ENCODE measurements around the gene VTI1A.

VTI1A gene

DNA sequence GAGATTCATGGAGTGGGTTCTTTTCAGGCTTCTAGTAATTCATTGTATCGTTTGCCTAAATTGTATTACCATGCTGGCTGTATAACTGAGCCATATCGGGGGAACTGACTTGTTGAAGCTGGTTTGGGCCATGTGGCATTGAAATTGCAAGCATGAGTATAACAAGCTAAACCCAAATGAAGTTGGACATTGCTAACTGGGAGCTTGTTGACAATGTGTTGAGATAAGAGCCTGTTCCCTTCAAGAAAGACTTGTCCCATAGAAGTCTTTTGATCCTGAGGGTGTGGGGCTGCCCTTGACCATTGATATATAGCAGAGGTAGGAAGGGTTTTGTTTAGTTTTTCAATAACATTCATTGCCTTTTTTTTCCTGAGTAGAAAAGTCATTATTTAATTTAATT is 156.0 kb downstream of the VTI1A start:
- Histone ChIP-seq H3K4me1 (ENCODE audit: control insufficient read depth, insufficient read depth, low read length) (no peaks in the 10 kb centered on the region), H3K4me3 (ENCODE audit: low read depth, low read length) (no peak overlapping the region), H3K27ac (ENCODE audit: extremely low read depth, low read depth, low read length) (no peak overlapping the region), H3K36me3 (ENCODE audit: control insufficient read depth in 2 of 2, insufficient read depth in 1 of 2, low read length in 2 of 2) (no peaks in the 10 kb centered on the region), H3K9me3 (ENCODE audit: control insufficient read depth, insufficient read depth, low read depth, low read length) (no peaks in the 10 kb centered on the region)
- no peak for TF ChIP-seq ZIC2 (tag by site-specific recombination; IDR thresholded peaks at IDR 0.05)
- TF ChIP-seq ZNF175 (tag by site-specific recombination; IDR thresholded peaks at IDR 0.05): no peak
- no peak for TF ChIP-seq ZNF138 (tag by site-specific recombination; IDR thresholded peaks at IDR 0.05; ENCODE audit: borderline replicate concordance)
- TF ChIP-seq, protein P1, sequence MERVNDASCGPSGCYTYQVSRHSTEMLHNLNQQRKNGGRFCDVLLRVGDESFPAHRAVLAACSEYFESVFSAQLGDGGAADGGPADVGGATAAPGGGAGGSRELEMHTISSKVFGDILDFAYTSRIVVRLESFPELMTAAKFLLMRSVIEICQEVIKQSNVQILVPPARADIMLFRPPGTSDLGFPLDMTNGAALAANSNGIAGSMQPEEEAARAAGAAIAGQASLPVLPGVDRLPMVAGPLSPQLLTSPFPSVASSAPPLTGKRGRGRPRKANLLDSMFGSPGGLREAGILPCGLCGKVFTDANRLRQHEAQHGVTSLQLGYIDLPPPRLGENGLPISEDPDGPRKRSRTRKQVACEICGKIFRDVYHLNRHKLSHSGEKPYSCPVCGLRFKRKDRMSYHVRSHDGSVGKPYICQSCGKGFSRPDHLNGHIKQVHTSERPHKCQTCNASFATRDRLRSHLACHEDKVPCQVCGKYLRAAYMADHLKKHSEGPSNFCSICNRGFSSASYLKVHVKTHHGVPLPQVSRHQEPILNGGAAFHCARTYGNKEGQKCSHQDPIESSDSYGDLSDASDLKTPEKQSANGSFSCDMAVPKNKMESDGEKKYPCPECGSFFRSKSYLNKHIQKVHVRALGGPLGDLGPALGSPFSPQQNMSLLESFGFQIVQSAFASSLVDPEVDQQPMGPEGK (tag by site-specific recombination; IDR thresholded peaks at IDR 0.05): no peak
- TF ChIP-seq ZNF362 (tag by site-specific recombination; IDR thresholded peaks at IDR 0.05): no peak
- TF ChIP-seq ZNF341 (tag by site-specific recombination; IDR thresholded peaks at IDR 0.05; ENCODE audit: low read depth): no peak
- no peak for TF ChIP-seq ZNF596 (tag by site-specific recombination; IDR thresholded peaks at IDR 0.05)
- TF ChIP-seq ZNF48 (tag by site-specific recombination; IDR thresholded peaks at IDR 0.05): no peak
- TF ChIP-seq ZBTB10 (tag by site-specific recombination; IDR thresholded peaks at IDR 0.05): no peak
- POLR2A ChIA-PET: no interaction called here
- CTCF ChIA-PET: interaction anchor here (0.6 to 0.7 kb wide), 2 partner anchors 523 to 1964 kb away, joined by 3 to 6 read pairs; no protein-coding TSS in a partner anchor

DNA sequence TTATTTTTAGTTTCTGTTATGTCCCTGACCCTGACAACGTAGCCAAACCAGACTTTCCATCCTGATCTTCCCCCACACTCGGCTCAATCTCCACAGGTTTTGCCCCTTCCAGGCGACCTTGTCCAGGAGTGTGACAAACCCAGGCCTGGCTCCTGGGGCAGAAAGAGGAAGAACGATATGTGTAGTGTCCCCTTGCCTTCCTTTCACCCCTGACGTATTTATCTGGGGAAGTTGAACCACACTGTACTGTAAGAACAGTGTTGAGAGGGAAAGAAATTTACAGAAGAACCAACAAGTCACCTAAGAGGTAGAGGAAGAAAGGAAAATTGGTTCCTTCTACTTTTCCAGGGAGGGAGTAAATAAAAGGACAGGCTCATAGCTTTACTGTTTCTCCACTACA is 158.0 kb downstream of the VTI1A start:
- TF ChIP-seq, protein P2, sequence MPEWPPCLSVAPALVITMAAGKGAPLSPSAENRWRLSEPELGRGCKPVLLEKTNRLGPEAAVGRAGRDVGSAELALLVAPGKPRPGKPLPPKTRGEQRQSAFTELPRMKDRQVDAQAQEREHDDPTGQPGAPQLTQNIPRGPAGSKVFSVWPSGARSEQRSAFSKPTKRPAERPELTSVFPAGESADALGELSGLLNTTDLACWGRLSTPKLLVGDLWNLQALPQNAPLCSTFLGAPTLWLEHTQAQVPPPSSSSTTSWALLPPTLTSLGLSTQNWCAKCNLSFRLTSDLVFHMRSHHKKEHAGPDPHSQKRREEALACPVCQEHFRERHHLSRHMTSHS (tag by site-specific recombination; IDR thresholded peaks at IDR 0.05): no peak
- TF ChIP-seq SCRT1 (tag by site-specific recombination; IDR thresholded peaks at IDR 0.05; ENCODE audit: borderline replicate concordance) (no peak), TRIM28 (IDR thresholded peaks at IDR 0.05; ENCODE audit: borderline replicate concordance, low read length) (no peak), FEZF1 (tag by site-specific recombination; IDR thresholded peaks at IDR 0.05) (no peak), ZNF211 (tag by site-specific recombination; IDR thresholded peaks at IDR 0.05; ENCODE audit: low read depth) (no peak), ZNF133 (tag by site-specific recombination; IDR thresholded peaks at IDR 0.05) (no peak)
- POLR2A ChIA-PET: no interaction called here

DNA sequence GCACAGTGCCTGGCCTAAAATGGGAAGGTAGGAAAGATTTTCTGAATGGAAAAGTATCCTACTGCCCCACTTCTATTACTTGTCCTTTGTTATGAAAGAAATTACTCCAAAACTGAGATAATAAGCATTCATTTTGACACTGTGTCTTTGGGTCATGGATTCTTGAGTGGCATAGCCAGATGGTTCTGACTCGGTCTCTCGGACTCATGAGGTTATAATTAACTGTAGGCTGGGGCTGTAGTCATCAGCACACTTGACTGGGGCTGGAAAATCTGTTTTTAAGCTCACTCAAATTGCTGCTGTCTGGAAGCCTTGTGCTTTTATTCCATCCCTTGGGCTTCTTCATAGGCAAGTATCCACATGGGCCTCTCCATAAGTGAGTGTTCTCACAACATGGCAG is 160.5 kb downstream of the VTI1A start:
- CTCF ChIA-PET: no interaction called here
- H3K27ac ChIP-seq (ENCODE audit: extremely low read depth, low read depth, low read length): no peak overlapping the region
- POLR2A ChIA-PET: no interaction called here

More for the DNA sequence above, 158.0 kb downstream of the VTI1A start:
- Histone ChIP-seq H3K4me3 (ENCODE audit: low read depth, low read length) (no peak overlapping the region), H3K4me1 (ENCODE audit: control insufficient read depth, insufficient read depth, low read length) (no peaks in the 10 kb centered on the region), H3K36me3 (ENCODE audit: control insufficient read depth in 2 of 2, insufficient read depth in 1 of 2, low read length in 2 of 2) (no peaks in the 10 kb centered on the region), H3K9me3 (ENCODE audit: control insufficient read depth, insufficient read depth, low read depth, low read length) (no peaks in the 10 kb centered on the region), H3K27ac (ENCODE audit: extremely low read depth, low read depth, low read length) (no peak overlapping the region)
- CTCF ChIA-PET: interaction anchor here (0.6 kb wide), 1 partner anchor 127 kb away, joined by 3 read pairs; no protein-coding TSS in a partner anchor

More for the DNA sequence above, 160.5 kb downstream of the VTI1A start:
- TF ChIP-seq ZEB2 (tag by site-specific recombination; IDR thresholded peaks at IDR 0.05) (no peak), GLI4 (tag by site-specific recombination; IDR thresholded peaks at IDR 0.05) (no peak), ZNF341 (tag by site-specific recombination; IDR thresholded peaks at IDR 0.05; ENCODE audit: low read depth) (no peak)
- Histone ChIP-seq H3K36me3 (ENCODE audit: control insufficient read depth in 2 of 2, insufficient read depth in 1 of 2, low read length in 2 of 2) (no peaks in the 10 kb centered on the region), H3K4me3 (ENCODE audit: low read depth, low read length) (no peak overlapping the region), H3K9me3 (ENCODE audit: control insufficient read depth, insufficient read depth, low read depth, low read length) (no peaks in the 10 kb centered on the region), H3K4me1 (ENCODE audit: control insufficient read depth, insufficient read depth, low read length) (no peaks in the 10 kb centered on the region)
